ENCODE data around the gene CEACAM1.
"Not testable (repeated sequence)": the region's sequence is repeated elsewhere in the genome, so short reads cannot be mapped to it uniquely, and the experiment has no call there.

Gene CEACAM1

GRCh38 chr19:42511340-42511739, 16.9 kb downstream of the CEACAM1 start:
- no peak for DNase-seq

GRCh38 chr19:42508892-42509444, 19.3 kb downstream of the CEACAM1 start:
- DNase-seq, result no peak

GRCh38 chr19:42505066-42505465, 23.2 kb downstream of the CEACAM1 start:
- DNase-seq, result no peak

DNA sequence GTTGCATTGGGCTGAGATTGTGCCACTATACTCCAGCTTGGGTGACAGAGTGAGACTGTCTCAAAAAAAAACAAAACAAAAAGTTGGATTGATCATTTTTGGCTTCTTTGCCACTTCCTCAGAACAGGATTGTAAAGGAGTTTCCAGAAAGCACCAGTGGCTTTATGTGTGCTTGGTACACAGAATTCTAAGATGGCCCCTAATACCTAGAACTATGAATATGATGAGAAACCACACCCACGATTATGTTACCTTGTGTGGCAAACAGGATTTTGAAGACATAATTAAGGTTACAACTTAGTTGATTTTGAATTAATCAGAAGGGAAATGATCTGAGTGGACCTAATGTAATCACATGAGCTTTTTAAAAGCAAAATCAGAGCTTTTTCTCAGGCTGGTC, 26.5 kb downstream of the CEACAM1 start:
- DNase-seq, result no peak

- DNase-seq, result not testable (repeated sequence)
Measured at GRCh38 chr19:42501243-42501642, 27.0 kb downstream of the CEACAM1 start.

DNA sequence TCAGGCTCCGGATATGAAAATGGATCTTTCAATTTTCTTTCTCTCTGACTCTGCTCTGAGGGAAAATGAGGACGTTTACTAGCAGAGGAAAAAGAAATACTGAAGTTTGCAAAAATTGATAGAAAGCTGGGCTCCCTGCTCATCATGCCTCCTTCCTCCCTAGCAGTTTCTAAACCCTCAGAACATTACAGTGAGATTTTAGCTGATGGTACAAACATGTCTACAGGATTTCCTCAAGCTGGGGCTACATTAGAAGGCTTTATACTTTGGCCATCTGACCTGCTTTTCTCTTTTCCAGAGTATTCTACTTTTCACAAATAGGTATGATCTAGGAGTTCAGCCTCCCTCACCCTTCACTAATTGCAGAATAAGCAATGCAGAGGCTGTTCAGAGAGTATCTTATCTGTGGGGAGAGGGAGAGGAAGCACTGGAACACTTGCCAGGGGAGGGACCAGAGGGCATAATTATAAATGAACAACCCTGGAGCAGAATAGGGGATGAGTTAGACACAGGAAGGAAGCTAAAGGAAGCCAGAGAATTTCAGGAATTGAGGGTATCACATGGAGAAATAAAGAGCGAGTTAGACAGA, 30.0 kb downstream of the CEACAM1 start:
- DNase-seq, result no peak

- DNase-seq, result no peak
Measured at GRCh38 chr19:42497492-42498168, 30.7 kb downstream of the CEACAM1 start.

DNA sequence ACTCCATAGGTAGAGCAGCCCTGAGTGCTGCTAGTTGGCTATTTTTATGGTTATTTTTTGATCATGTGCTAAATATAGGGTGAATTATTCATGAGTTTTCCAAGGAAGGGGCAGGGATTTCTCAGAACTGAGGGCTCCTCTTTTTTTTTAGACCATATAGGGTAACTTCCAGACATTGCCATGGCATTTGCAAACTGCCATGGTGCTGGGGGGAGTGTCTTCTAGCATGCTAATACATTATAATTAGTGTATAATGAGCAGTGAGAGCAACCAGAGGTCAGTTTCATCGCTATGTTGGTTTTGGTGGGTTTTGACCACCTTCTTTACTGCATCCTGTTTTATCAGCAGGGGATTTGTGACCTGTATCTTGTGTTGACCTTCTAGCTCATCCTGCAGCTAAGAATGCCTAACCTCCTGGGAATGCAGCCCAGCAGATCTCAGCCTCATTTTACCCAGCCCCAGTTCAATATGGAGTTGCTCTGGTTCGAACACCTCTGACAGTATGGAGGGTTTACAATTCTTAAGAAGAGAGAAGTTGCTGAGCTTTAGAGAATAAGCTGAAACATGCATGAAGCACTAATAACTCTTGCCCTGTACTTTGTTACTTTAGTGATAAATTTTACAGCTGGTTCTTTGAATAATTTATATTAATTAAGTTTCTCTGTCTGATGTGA, 31.7 kb downstream of the CEACAM1 start:
- DNase-seq, result no peak

DNA sequence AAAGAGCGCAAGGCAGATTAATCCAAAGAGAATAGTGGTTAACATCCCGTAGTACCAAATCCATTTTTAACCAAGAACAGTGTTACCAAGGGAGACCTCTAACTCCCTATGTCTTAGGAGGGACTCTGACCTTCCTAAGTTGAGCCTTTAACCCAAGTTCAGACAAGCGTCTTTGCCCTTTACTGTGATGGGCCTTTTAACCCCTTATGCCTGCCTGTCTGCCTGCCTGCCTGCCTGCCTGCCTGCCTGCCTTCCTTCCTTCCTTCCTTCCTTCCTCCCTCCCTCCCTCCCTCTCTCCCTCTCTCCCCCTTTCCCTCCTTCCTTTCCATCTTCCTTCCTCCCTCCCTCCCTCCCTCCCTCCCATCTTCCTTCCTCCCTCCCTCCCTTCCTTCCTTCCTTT, 32.6 kb downstream of the CEACAM1 start:
- DNase-seq, result no peak

GRCh38 chr19:42494321-42494720, 34.0 kb downstream of the CEACAM1 start:
- no peak for DNase-seq

- DNase-seq, result no peak
Measured at GRCh38 chr19:42488783-42489521, 39.3 kb downstream of the CEACAM1 start.

GRCh38 chr19:42487798-42488178, 40.5 kb downstream of the CEACAM1 start:
- no peak for DNase-seq

- no peak for DNase-seq
Measured at GRCh38 chr19:42487032-42487797, 41.1 kb downstream of the CEACAM1 start.

DNA sequence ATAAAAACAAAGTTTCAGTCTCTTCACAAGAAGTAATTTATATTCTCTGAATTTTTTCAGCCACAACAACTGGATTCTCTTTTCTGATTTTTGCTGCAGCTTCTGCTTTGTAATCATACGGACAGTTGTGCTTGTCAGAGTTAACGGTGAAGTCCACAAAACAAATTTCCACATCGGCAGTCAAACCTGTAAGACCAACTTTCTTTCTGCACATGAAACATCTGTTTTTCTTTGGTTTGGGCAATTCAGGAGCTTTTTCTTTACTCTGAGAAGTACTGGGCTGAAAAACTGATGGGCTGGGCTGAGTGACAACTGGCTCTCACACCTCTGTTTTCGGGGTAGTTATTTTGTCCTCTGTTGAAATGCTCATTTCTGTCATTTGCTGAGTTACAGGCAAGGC, 43.2 kb downstream of the CEACAM1 start:
- not testable (repeated sequence) for DNase-seq

DNA sequence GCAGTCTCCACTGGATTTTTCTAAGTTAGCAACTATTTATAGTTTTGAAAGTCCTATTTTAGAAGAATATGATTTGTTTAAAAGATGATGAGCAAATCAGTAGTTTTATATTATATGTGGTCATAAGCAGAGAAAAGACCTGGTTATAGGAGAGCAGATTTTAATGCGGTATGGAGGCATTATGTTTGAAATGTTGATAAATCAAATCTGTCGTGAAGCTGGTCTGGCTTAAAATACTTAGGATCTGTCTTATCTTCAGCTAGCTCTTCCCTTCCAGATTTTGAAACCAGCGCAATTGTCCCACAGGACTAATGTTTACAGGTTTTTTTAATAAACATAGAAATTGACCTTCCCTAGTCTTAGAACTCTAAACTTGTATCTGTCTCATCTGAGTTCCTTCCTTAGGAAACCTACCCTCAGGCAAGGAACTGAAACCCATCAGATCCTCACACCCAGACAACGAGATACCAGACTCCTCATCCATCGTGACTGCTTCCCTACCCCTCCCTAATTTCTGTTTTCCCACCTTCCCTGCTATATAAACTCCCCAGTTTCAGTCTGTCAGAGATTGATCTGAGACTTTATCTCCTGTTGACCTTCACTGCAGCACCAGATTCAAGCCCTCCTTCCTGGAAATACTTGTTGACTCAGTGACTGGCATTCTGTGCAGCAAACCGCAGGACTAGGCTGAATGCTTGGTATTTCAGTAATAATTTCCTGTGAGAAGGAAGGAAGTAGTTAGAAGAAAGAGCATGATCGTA, 47.8 kb downstream of the CEACAM1 start:
- no peak for DNase-seq

- no peak for DNase-seq
Measured at GRCh38 chr19:42479736-42480135, 48.5 kb downstream of the CEACAM1 start.

- DNase-seq, result no peak
Measured at GRCh38 chr19:42478765-42479311, 49.4 kb downstream of the CEACAM1 start.

DNA sequence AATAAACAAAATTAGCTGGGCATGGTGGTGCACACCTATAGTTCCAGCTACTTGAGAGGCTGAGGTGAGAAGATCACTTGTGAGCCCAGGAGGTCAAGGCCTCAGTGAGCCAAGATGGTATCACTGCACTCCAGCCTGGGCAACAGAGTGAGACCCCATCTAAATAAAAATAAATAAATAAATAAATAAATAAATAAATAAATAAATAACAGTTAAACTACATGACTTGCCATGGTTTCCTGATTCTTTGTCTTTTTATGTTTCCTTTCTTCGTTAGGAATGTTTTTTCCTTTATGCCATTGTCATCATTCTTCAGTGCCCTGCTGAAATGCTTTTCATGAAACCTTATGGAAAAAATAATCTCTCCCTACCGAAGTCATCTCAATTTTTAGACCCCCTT, 50.3 kb downstream of the CEACAM1 start:
- no peak for DNase-seq

- DNase-seq, result no peak
Measured at GRCh38 chr19:42477117-42477516, 51.2 kb downstream of the CEACAM1 start.

DNA sequence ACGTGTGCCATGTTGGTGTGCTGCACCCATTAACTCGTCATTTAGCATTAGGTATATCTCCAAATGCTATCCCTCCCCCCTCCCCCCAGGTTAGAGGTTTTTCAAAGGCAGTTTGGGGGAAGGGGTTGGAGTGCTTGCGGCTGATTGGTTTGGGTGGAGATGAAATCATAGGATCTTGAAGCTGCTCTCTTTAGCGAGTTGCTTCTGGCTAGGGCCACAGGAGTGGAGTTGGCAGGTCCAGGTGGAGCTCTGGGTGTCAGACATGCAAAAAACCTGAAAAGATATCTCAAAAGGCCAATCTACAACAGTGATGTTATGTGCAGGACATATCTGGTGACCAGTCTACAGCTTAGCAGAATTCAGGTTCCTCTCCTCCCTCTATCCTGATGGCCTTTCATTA, 52.9 kb downstream of the CEACAM1 start:
- DNase-seq, result no peak

GRCh38 chr19:42474743-42475142, 53.5 kb downstream of the CEACAM1 start:
- no peak for DNase-seq

- no peak for DNase-seq
Measured at GRCh38 chr19:42473686-42474085, 54.6 kb downstream of the CEACAM1 start.
